Activated CD8-positive, alpha-beta T cell treated with anti-CD3 and anti-CD28 coated beads, Interleukin-2, amount 10 ng/mL, durations not matched to agents 7 days and 5 days (primary cell): Measurements from ENCODE around the gene PPEF2. TPM values are rescaled to one million over a fixed set of nuclear protein-coding genes. Genes with fewer than 3 reads are reported as not detected.

ENCODE experiments used
- ATAC-seq: fragments of 150-1000 bp; cut with Tn5 transposase; one replicate; pipeline ENCODE4 v1.10.0; 2021; ENCODE audit warnings: moderate library complexity
- CTCF ChIA-PET: fragments of 350-600 bp; sonication (Branson Sonifier 250); formaldehyde crosslinking; loops from one replicate; lab custom pipeline; 2021; ENCODE audit warnings: antibody characterized with exemption; lab: Charles Lee
- POLR2A ChIA-PET: fragments of 350-600 bp; sonication (Branson Sonifier 250); formaldehyde crosslinking; loops from one replicate; lab custom pipeline; 2021; ENCODE audit warnings: antibody characterized with exemption; lab: Charles Lee
- DNase-seq: peaks from one replicate; pipeline ENCODE4 v3.0.0-alpha.2; 2020
- H3K27ac Mint-ChIP-seq: one replicate; pipeline ENCODE4 v1.8.0; 2021; ENCODE audit warnings: mild to moderate bottlenecking, mixed read lengths
- H3K27me3 Mint-ChIP-seq: one replicate; pipeline ENCODE4 v1.8.0; 2021; ENCODE audit warnings: low read depth, mixed read lengths
- H3K36me3 Mint-ChIP-seq: one replicate; pipeline ENCODE4 v1.8.0; 2021; ENCODE audit warnings: low read depth, mixed read lengths
- H3K4me1 Mint-ChIP-seq: one replicate; pipeline ENCODE4 v1.8.0; 2021; ENCODE audit warnings: low read depth, mixed read lengths
- H3K4me3 Mint-ChIP-seq: one replicate; pipeline ENCODE4 v1.8.0; 2021; ENCODE audit warnings: mild to moderate bottlenecking, mixed read lengths
- H3K9me3 Mint-ChIP-seq: one replicate; pipeline ENCODE4 v1.8.0; 2022; ENCODE audit warnings: mixed read lengths; ENCODE audit not compliant: insufficient read depth
- total RNA-seq, 2 experiments: library from RNA; stranded (reverse); gene quantifications; one replicate each; pipeline ENCODE4 v1.2.3, GENCODE V29; 2021

Gene PPEF2
- total RNA-seq, 2 experiments from 2014 or later: 0.65 TPM; not detected in 1

- Mint-ChIP-seq H3K4me3 (no peak overlapping the region), H3K36me3 (no peaks in the 10 kb centered on the region), H3K27ac (no peak overlapping the region), H3K4me1 (no peaks in the 10 kb centered on the region), H3K27me3 (peaks cover 3% of the 10 kb centered on the region), H3K9me3 (no peaks in the 10 kb centered on the region)
- ATAC-seq (no peak), DNase-seq (no peak)
- ChIA-PET CTCF (no interaction called here), POLR2A (no interaction called here)
These were observed 10.6 kb downstream of the PPEF2 start for GRCh38 chr4:75891611-75892010.

- ChIA-PET CTCF (no interaction called here), POLR2A (no interaction called here)
- no peaks in the 10 kb centered on the region for H3K36me3 Mint-ChIP-seq
- no peak overlapping the region for H3K27ac Mint-ChIP-seq
- H3K4me3 Mint-ChIP-seq: no peak overlapping the region
- peaks cover 3% of the 10 kb centered on the region for H3K27me3 Mint-ChIP-seq
- H3K4me1 Mint-ChIP-seq: no peaks in the 10 kb centered on the region
- DNase-seq (no peak), ATAC-seq (no peak)
- no peaks in the 10 kb centered on the region for H3K9me3 Mint-ChIP-seq
These were observed 12.6 kb downstream of the PPEF2 start for GRCh38 chr4:75889537-75890199.

GRCh38 chr4:75886104-75886503, 16.1 kb downstream of the PPEF2 start:
- DNase-seq (no peak), ATAC-seq (no peak)
- no peak overlapping the region for H3K27ac Mint-ChIP-seq
- POLR2A ChIA-PET: no interaction called here
- no peaks in the 10 kb centered on the region for H3K9me3 Mint-ChIP-seq
- no peaks in the 10 kb centered on the region for H3K4me1 Mint-ChIP-seq
- H3K27me3 Mint-ChIP-seq: peaks cover 6% of the 10 kb centered on the region
- no peaks in the 10 kb centered on the region for H3K36me3 Mint-ChIP-seq
- CTCF ChIA-PET: no interaction called here
- H3K4me3 Mint-ChIP-seq: no peak overlapping the region

GRCh38 chr4:75881476-75881875, 20.8 kb downstream of the PPEF2 start:
- Mint-ChIP-seq H3K27ac (no peak overlapping the region), H3K36me3 (no peaks in the 10 kb centered on the region), H3K27me3 (peaks cover 8% of the 10 kb centered on the region), H3K4me1 (no peaks in the 10 kb centered on the region), H3K9me3 (no peaks in the 10 kb centered on the region), H3K4me3 (no peak overlapping the region)
- no peak for ATAC-seq
- DNase-seq: no peak
- ChIA-PET POLR2A (no interaction called here), CTCF (no interaction called here)

GRCh38 chr4:75880278-75880677, 22.0 kb downstream of the PPEF2 start:
- DNase-seq (no peak), ATAC-seq (no peak)
- no peak overlapping the region for H3K27ac Mint-ChIP-seq
- H3K4me1 Mint-ChIP-seq: no peaks in the 10 kb centered on the region
- peaks cover 8% of the 10 kb centered on the region for H3K27me3 Mint-ChIP-seq
- H3K4me3 Mint-ChIP-seq: no peak overlapping the region
- H3K9me3 Mint-ChIP-seq: no peaks in the 10 kb centered on the region
- ChIA-PET POLR2A (no interaction called here), CTCF (interaction anchor here (0.6 kb wide), 1 partner anchor 13 kb away, joined by 3 read pairs; no protein-coding TSS in a partner anchor)
- no peaks in the 10 kb centered on the region for H3K36me3 Mint-ChIP-seq

- H3K4me1 Mint-ChIP-seq: no peaks in the 10 kb centered on the region
- H3K27me3 Mint-ChIP-seq: peaks cover 8% of the 10 kb centered on the region
- no peak for DNase-seq
- no peak for ATAC-seq
- no peak overlapping the region for H3K4me3 Mint-ChIP-seq
- ChIA-PET POLR2A (no interaction called here), CTCF (no interaction called here)
- no peak overlapping the region for H3K27ac Mint-ChIP-seq
- H3K9me3 Mint-ChIP-seq: no peaks in the 10 kb centered on the region
- H3K36me3 Mint-ChIP-seq: no peaks in the 10 kb centered on the region
These were observed 24.0 kb downstream of the PPEF2 start for GRCh38 chr4:75878246-75878756.

GRCh38 chr4:75876218-75876617, 26.0 kb downstream of the PPEF2 start:
- Mint-ChIP-seq H3K4me1 (no peaks in the 10 kb centered on the region), H3K9me3 (no peaks in the 10 kb centered on the region), H3K27me3 (peaks cover 6% of the 10 kb centered on the region), H3K4me3 (no peak overlapping the region), H3K36me3 (no peaks in the 10 kb centered on the region), H3K27ac (no peak overlapping the region)
- CTCF ChIA-PET: no interaction called here
- POLR2A ChIA-PET: no interaction called here
- ATAC-seq: no peak
- DNase-seq: no peak

GRCh38 chr4:75869100-75869499, 33.2 kb downstream of the PPEF2 start:
- ATAC-seq (no peak), DNase-seq (no peak)
- CTCF ChIA-PET: interaction anchor here (1.0 to 2.2 kb wide), 2 partner anchors 21 to 26 kb away, joined by 3 to 8 read pairs; no protein-coding TSS in a partner anchor
- H3K9me3 Mint-ChIP-seq: no peaks in the 10 kb centered on the region
- H3K4me1 Mint-ChIP-seq: no peaks in the 10 kb centered on the region
- peaks cover 2% of the 10 kb centered on the region for H3K27me3 Mint-ChIP-seq
- H3K36me3 Mint-ChIP-seq: no peaks in the 10 kb centered on the region
- POLR2A ChIA-PET: no interaction called here
- H3K27ac Mint-ChIP-seq: no peak overlapping the region
- H3K4me3 Mint-ChIP-seq: no peak overlapping the region

- no peaks in the 10 kb centered on the region for H3K9me3 Mint-ChIP-seq
- H3K36me3 Mint-ChIP-seq: no peaks in the 10 kb centered on the region
- ChIA-PET CTCF (no interaction called here), POLR2A (no interaction called here)
- H3K27me3 Mint-ChIP-seq: peaks cover 2% of the 10 kb centered on the region
- no peak for ATAC-seq
- no peaks in the 10 kb centered on the region for H3K4me1 Mint-ChIP-seq
- H3K27ac Mint-ChIP-seq: no peak overlapping the region
- no peak overlapping the region for H3K4me3 Mint-ChIP-seq
- no peak for DNase-seq
These were observed 35.1 kb downstream of the PPEF2 start for GRCh38 chr4:75867130-75867529.

- Mint-ChIP-seq H3K4me1 (no peaks in the 10 kb centered on the region), H3K9me3 (no peaks in the 10 kb centered on the region), H3K36me3 (no peaks in the 10 kb centered on the region), H3K4me3 (no peak overlapping the region), H3K27me3 (peaks cover 3% of the 10 kb centered on the region), H3K27ac (no peak overlapping the region)
- DNase-seq (no peak), ATAC-seq (no peak)
- ChIA-PET POLR2A (no interaction called here), CTCF (interaction anchor here (0.6 kb wide), 1 partner anchor 12 kb away, joined by 3 read pairs; no protein-coding TSS in a partner anchor)
These were observed 41.6 kb downstream of the PPEF2 start for GRCh38 chr4:75860606-75861005.

- peaks cover 3% of the 10 kb centered on the region for H3K27me3 Mint-ChIP-seq
- ChIA-PET POLR2A (no interaction called here), CTCF (no interaction called here)
- no peaks in the 10 kb centered on the region for H3K4me1 Mint-ChIP-seq
- no peak for DNase-seq
- no peak overlapping the region for H3K4me3 Mint-ChIP-seq
- no peaks in the 10 kb centered on the region for H3K36me3 Mint-ChIP-seq
- ATAC-seq: no peak
- no peak overlapping the region for H3K27ac Mint-ChIP-seq
- H3K9me3 Mint-ChIP-seq: no peaks in the 10 kb centered on the region
These were observed 43.5 kb downstream of the PPEF2 start for GRCh38 chr4:75858721-75859120.

GRCh38 chr4:75849461-75849860, 52.8 kb downstream of the PPEF2 start:
- DNase-seq (no peak), ATAC-seq (peak; percentile 12)
- Mint-ChIP-seq H3K9me3 (no peaks in the 10 kb centered on the region), H3K27me3 (peaks cover 6% of the 10 kb centered on the region), H3K27ac (no peak overlapping the region), H3K4me1 (peaks cover 10% of the 10 kb centered on the region), H3K36me3 (no peaks in the 10 kb centered on the region), H3K4me3 (no peak overlapping the region)
- POLR2A ChIA-PET: no interaction called here
- CTCF ChIA-PET: no interaction called here
